ENCODE results near the gene FPR3.

DNA sequence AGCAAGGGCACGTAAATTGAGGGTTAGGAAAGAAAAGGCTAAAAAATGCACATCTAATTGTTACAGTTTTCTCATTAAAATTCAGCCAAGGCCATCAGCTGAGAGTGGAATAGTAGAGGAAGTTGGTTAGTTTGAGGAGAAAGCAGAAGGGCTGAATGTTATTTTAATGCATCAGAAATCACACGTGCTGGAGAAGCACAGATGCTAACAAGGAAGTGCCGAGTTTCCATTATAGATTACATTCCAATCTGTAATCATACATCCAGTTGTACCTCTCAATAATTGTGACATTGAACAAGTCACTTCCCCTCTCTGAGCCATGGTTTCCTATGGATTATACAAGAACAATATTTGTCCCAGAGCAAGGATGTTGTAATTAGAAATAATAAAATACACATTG lies 25.1 kb downstream of the FPR3 start:
- TF ChIP-seq CTCF (IDR thresholded peaks at IDR 0.05) (no peak), POLR2A (IDR thresholded peaks at IDR 0.05) (no peak)
